T-cell (primary cell): ENCODE data around the gene RNF227. TPM values are rescaled to one million over a fixed set of nuclear protein-coding genes. Genes with fewer than 3 reads are reported as not detected.

ENCODE experiments used
- ATAC-seq, 4 experiments: fragments of 200-7000 bp in 3 of 4; fragments of 150-1000 bp in 1 of 4; cut with Tn5 transposase; replicated peaks in 1 of 4; 1 replicate in 3 of 4; 2 replicates in 1 of 4; pipeline ENCODE4 v1.10.0; 2021; ENCODE audit warnings: moderate library complexity in 3 of 4, mild to moderate bottlenecking in 2 of 4, moderate number of reproducible peaks in 1 of 4
- CTCF ChIA-PET, 2 donors: fragments of 300-600 bp; sonication (Branson Sonifier 250); formaldehyde crosslinking; loops; one replicate each; lab custom pipeline; 2022; ENCODE audit warnings: antibody characterized with exemption in 2 of 2; lab: Charles Lee
- POLR2A ChIA-PET, 2 donors: fragments of 300-600 bp; sonication (Branson Sonifier 250); formaldehyde crosslinking; loops; one replicate each; lab custom pipeline; 2022; ENCODE audit warnings: antibody characterized with exemption in 2 of 2; lab: Charles Lee
- DNase-seq, 35 experiments: peaks; one replicate each; pipeline versions ENCODE4 v3.0.0 to v3.0.0-alpha.2; 2013 to 2023
- H3K27ac ChIP-seq: one replicate; pipeline ENCODE4 v1.5.1; 2013; ENCODE audit warnings: low read length
- H3K27me3 ChIP-seq, 2 experiments: replicated peaks in 1 of 2; 1 replicate in 1 of 2; 2 replicates in 1 of 2; pipeline versions ENCODE4 v1.6.1 to v1.7.0; 2013; ENCODE audit warnings: low read length in 1 of 2, mixed read lengths in 1 of 2; ENCODE audit not compliant: control insufficient read depth in 2 of 2, insufficient read depth in 2 of 2; ENCODE audit errors: extremely low read depth in 1 of 2
- H3K36me3 ChIP-seq, 2 donors: 1 replicate in 1 of 2; 2 replicates in 1 of 2; pipeline versions ENCODE4 v1.6.1 to v1.7.0; 2013; ENCODE audit warnings: low read length in 1 of 2; ENCODE audit not compliant: control insufficient read depth in 2 of 2, insufficient read depth in 1 of 2; ENCODE audit errors: extremely low read depth in 1 of 2
- H3K4me1 ChIP-seq, 2 experiments: 1 replicate in 1 of 2; 2 replicates in 1 of 2; pipeline versions ENCODE4 v1.6.1 to v1.7.0; 2013; ENCODE audit warnings: low read length in 2 of 2, mixed read lengths in 1 of 2; ENCODE audit not compliant: insufficient read depth in 2 of 2, control insufficient read depth in 1 of 2; ENCODE audit errors: extremely low read depth in 1 of 2
- H3K4me3 ChIP-seq, 2 donors: 1 replicate in 1 of 2; 2 replicates in 1 of 2; pipeline versions ENCODE4 v1.5.1 to v1.7.0; 2013; ENCODE audit warnings: mild to moderate bottlenecking in 2 of 2, low read length in 1 of 2, moderate library complexity in 1 of 2; ENCODE audit not compliant: control insufficient read depth in 1 of 2; ENCODE audit errors: extremely low read depth in 1 of 2
- H3K9me3 ChIP-seq: 2 replicates; pipeline ENCODE4 v1.7.0; 2013
- H3K27ac Mint-ChIP-seq, 2 donors: one replicate each; pipeline ENCODE4 v1.8.0; 2020 to 2021; ENCODE audit warnings: mild to moderate bottlenecking in 2 of 2, mixed read lengths in 2 of 2
- H3K27me3 Mint-ChIP-seq, 2 donors: one replicate each; pipeline ENCODE4 v1.8.0; 2021 to 2022; ENCODE audit warnings: mixed read lengths in 2 of 2
- H3K36me3 Mint-ChIP-seq: one replicate; pipeline ENCODE4 v1.8.0; 2021; ENCODE audit warnings: mixed read lengths
- H3K4me1 Mint-ChIP-seq, 3 donors: one replicate each; pipeline ENCODE4 v1.8.0; 2020 to 2022; ENCODE audit warnings: mixed read lengths in 3 of 3, mild to moderate bottlenecking in 1 of 3
- H3K4me3 Mint-ChIP-seq, 3 donors: one replicate each; pipeline ENCODE4 v1.8.0; 2020 to 2022; ENCODE audit warnings: mild to moderate bottlenecking in 3 of 3, mixed read lengths in 3 of 3, moderate library complexity in 3 of 3
- H3K9me3 Mint-ChIP-seq, 3 donors: one replicate each; pipeline ENCODE4 v1.8.0; 2020 to 2022; ENCODE audit warnings: mixed read lengths in 3 of 3
- WGBS: methylation state at CpG from one replicate; pipeline ENCODE4 v1.1.5; 2013; ENCODE audit warnings: missing lambda C conversion rate; ENCODE audit not compliant: insufficient coverage; 5-methylcytosine and 5-hydroxymethylcytosine counted together
- total RNA-seq, 35 experiments: library from RNA in 6 of 35; stranded (reverse) in 6 of 35; fragments of 120-200 nt in 1 of 35; gene quantifications; one replicate each; pipeline versions ENCODE4 v1.2.1 to v1.2.4 and lab custom pipeline; 2013 to 2026

Gene RNF227
- total RNA-seq, 5 donors from 2014 or later (not counting 1 experiment from before 2014, with no cell fraction given): 2.9 to 7.3 (median 5.2) TPM

DNA sequence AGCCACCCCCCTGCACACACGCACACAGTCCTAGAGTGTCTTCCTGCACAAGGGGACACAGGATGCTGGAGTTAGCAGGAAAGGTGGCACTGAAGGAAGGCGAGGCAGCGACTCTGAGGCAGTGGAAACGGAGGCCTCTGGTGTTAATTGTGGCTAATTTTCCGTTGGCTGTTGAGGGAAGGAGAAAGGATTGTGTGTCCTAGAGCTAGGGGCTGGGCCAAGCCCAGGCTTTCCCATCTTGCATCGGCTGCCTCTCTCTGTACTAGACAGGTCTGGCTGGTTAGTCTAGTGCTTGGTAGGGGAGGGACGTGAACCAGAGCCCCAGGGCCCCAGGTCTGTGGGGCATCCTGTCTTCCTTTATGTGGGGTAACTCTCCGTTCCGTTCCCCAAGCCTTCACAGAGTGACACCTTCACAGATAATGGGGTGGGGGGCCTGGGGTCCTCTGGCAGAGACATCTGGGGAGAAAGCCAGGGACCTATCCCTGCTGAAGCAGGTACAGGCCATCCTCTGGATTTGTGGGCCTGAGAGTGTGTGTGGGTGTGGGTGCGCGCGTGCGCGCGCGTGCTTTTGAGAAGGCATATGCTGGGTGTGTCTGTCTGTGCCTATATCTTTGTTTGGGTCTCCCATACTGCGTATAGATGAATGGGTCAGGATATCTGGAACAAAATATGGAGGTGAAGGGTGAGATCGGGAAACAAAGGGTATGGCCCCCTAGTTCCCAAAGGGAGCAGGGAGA lies 27.7 kb downstream of the RNF227 start, which contains the start of gene CHD3:
Gene CHD3 (plus strand): TSS at position 606 of the 737 bp plus-strand sequence. CDS start 212 bp downstream, outside the sequence.
- no peaks in the 10 kb centered on the region for H3K27me3 Mint-ChIP-seq
- H3K36me3 ChIP-seq: peaks cover 11 to 36% of the 10 kb centered on the region in 2 donors
- peak within 1 kb of the TSS; percentile 85 to 91 for H3K4me3 ChIP-seq
- H3K27me3 ChIP-seq: no peaks in the 10 kb centered on the region
- H3K4me1 ChIP-seq: peaks cover 11 to 47% of the 10 kb centered on the region in 2 experiments
- H3K9me3 Mint-ChIP-seq: no peaks in the 10 kb centered on the region
- no peak within 1 kb of the TSS for H3K27ac Mint-ChIP-seq
- ChIA-PET CTCF (interaction anchor here in 1 of 2 donors (0.9 kb wide), 1 partner anchor 231 kb away, joined by 3 read pairs; no protein-coding TSS in a partner anchor), POLR2A (no interaction called here)
- H3K4me3 Mint-ChIP-seq: no peak within 1 kb of the TSS
- DNase-seq: peak in 27 of 35 experiments; percentile 11 to 55 (median 30)
- peaks cover 15% of the 10 kb centered on the region for H3K36me3 Mint-ChIP-seq
- ATAC-seq: peak; percentile 15 to 29 (median 25)
- no peaks in the 10 kb centered on the region for H3K9me3 ChIP-seq
- peaks cover 9 to 15% (median 10%) of the 10 kb centered on the region in 3 donors for H3K4me1 Mint-ChIP-seq
- peak within 1 kb of the TSS; percentile 32 for H3K27ac ChIP-seq
- 10% methylated on average over 14 of the region's 18 CpGs for WGBS

GRCh38 chr17:7887482-7888183 lies 28.5 kb downstream of the RNF227 start:
- DNase-seq: peak; percentile 70 to 94 (median 87)
- Histone ChIP-seq H3K9me3 (no peaks in the 10 kb centered on the region), H3K27me3 (no peaks in the 10 kb centered on the region)

GRCh38 chr17:7887038-7887481 lies 29.0 kb downstream of the RNF227 start:
- H3K27me3 ChIP-seq: no peaks in the 10 kb centered on the region
- H3K27me3 Mint-ChIP-seq: no peaks in the 10 kb centered on the region
- no peak overlapping the region for H3K4me3 Mint-ChIP-seq
- H3K27ac Mint-ChIP-seq: no peak overlapping the region
- H3K4me3 ChIP-seq: peak overlapping the region; percentile 85 to 97
- no peak for ATAC-seq
- no peaks in the 10 kb centered on the region for H3K9me3 Mint-ChIP-seq
- ChIA-PET CTCF (no interaction called here), POLR2A (no interaction called here)
- H3K4me1 ChIP-seq: peaks cover 24 to 55% of the 10 kb centered on the region in 2 experiments
- WGBS: no CpG with 5 or more reads among the region's 8 CpGs
- no peaks in the 10 kb centered on the region for H3K9me3 ChIP-seq
- peak overlapping the region; percentile 77 for H3K27ac ChIP-seq
- peaks cover 10% of the 10 kb centered on the region for H3K36me3 Mint-ChIP-seq
- H3K36me3 ChIP-seq: peaks cover 10 to 27% of the 10 kb centered on the region in 2 donors
- no peak for DNase-seq
- H3K4me1 Mint-ChIP-seq: peaks cover 9 to 14% (median 9%) of the 10 kb centered on the region in 3 donors

More at GRCh38 chr17:7887482-7888183, 28.5 kb downstream of the RNF227 start:
- ATAC-seq: peak; percentile 72 to 77 (median 76)
- 0% methylated on average over 16 of the region's 35 CpGs for WGBS
- peaks cover 11% of the 10 kb centered on the region for H3K36me3 Mint-ChIP-seq
- ChIA-PET CTCF (no interaction called here), POLR2A (no interaction called here)
- H3K4me1 Mint-ChIP-seq: peaks cover 9 to 15% (median 10%) of the 10 kb centered on the region in 3 donors
- no peaks in the 10 kb centered on the region for H3K27me3 Mint-ChIP-seq
- Histone ChIP-seq H3K4me1 (peaks cover 18 to 50% of the 10 kb centered on the region in 2 experiments), H3K4me3 (peak overlapping the region; percentile 85 to 91), H3K36me3 (peaks cover 11 to 29% of the 10 kb centered on the region in 2 donors), H3K27ac (peak overlapping the region; percentile 77)
- H3K9me3 Mint-ChIP-seq: no peaks in the 10 kb centered on the region
- no peak overlapping the region for H3K4me3 Mint-ChIP-seq
- no peak overlapping the region for H3K27ac Mint-ChIP-seq

- Mint-ChIP-seq H3K36me3 (peaks cover 5% of the 10 kb centered on the region), H3K9me3 (no peaks in the 10 kb centered on the region), H3K27ac (no peak overlapping the region), H3K4me3 (no peak overlapping the region), H3K27me3 (no peaks in the 10 kb centered on the region), H3K4me1 (peaks cover 7 to 12% (median 9%) of the 10 kb centered on the region in 3 donors)
- peak overlapping the region; percentile 85 to 97 for H3K4me3 ChIP-seq
- ChIA-PET CTCF (interaction anchor here in 1 of 2 donors (0.6 to 1.0 kb wide), 2 partner anchors 171 to 232 kb away, joined by 3 to 4 read pairs; no protein-coding TSS in a partner anchor), POLR2A (interaction anchor here in 1 of 2 donors (0.8 kb wide), 1 partner anchor 46 kb away, joined by 3 read pairs; no protein-coding TSS in a partner anchor)
- peak overlapping the region; percentile 77 for H3K27ac ChIP-seq
- no peaks in the 10 kb centered on the region for H3K27me3 ChIP-seq
- H3K4me1 ChIP-seq: peaks cover 29 to 61% of the 10 kb centered on the region in 2 experiments
- WGBS: 0% methylated on average over 6 of the region's 30 CpGs
- peak in 2 of 4 experiments; percentile 6 to 25 for ATAC-seq
- peak in 32 of 35 experiments; percentile 10 to 74 (median 40) for DNase-seq
- no peaks in the 10 kb centered on the region for H3K9me3 ChIP-seq
- peaks cover 5 to 22% of the 10 kb centered on the region in 2 donors for H3K36me3 ChIP-seq
These were observed 29.7 kb downstream of the RNF227 start for GRCh38 chr17:7886227-7887037.

- Histone ChIP-seq H3K27ac (peak overlapping the region; percentile 77), H3K27me3 (no peaks in the 10 kb centered on the region), H3K4me1 (peaks cover 37 to 69% of the 10 kb centered on the region in 2 experiments), H3K9me3 (no peaks in the 10 kb centered on the region), H3K36me3 (peaks cover under 1 to 20% of the 10 kb centered on the region in 2 donors), H3K4me3 (peak overlapping the region; percentile 85 to 97)
- DNase-seq (peak in 23 of 35 experiments; percentile 3 to 63 (median 13)), ATAC-seq (peak in 2 of 4 experiments; percentile 1)
- H3K27ac Mint-ChIP-seq: no peak overlapping the region
- ChIA-PET POLR2A (interaction anchor here in 1 of 2 donors (0.8 kb wide), 1 partner anchor 47 kb away, joined by 3 read pairs; no protein-coding TSS in a partner anchor), CTCF (interaction anchor here in 1 of 2 donors (0.6 to 1.0 kb wide), 2 partner anchors 172 to 233 kb away, joined by 3 to 4 read pairs; no protein-coding TSS in a partner anchor)
- 1% methylated on average over 49 of the region's 64 CpGs for WGBS
- H3K27me3 Mint-ChIP-seq: no peaks in the 10 kb centered on the region
- peaks cover 5% of the 10 kb centered on the region for H3K36me3 Mint-ChIP-seq
- H3K9me3 Mint-ChIP-seq: no peaks in the 10 kb centered on the region
- H3K4me1 Mint-ChIP-seq: peaks cover 5 to 11% (median 6%) of the 10 kb centered on the region in 3 donors
- peak overlapping the region in 1 of 3 donors; percentile 45 for H3K4me3 Mint-ChIP-seq
These were observed 30.5 kb downstream of the RNF227 start for GRCh38 chr17:7885367-7886226.
